ENCODE results near the gene C1RL.

C1RL gene

GRCh38 chr12:7152818-7153217 lies 43.8 kb upstream of the C1RL start:
- TF ChIP-seq, protein P1, sequence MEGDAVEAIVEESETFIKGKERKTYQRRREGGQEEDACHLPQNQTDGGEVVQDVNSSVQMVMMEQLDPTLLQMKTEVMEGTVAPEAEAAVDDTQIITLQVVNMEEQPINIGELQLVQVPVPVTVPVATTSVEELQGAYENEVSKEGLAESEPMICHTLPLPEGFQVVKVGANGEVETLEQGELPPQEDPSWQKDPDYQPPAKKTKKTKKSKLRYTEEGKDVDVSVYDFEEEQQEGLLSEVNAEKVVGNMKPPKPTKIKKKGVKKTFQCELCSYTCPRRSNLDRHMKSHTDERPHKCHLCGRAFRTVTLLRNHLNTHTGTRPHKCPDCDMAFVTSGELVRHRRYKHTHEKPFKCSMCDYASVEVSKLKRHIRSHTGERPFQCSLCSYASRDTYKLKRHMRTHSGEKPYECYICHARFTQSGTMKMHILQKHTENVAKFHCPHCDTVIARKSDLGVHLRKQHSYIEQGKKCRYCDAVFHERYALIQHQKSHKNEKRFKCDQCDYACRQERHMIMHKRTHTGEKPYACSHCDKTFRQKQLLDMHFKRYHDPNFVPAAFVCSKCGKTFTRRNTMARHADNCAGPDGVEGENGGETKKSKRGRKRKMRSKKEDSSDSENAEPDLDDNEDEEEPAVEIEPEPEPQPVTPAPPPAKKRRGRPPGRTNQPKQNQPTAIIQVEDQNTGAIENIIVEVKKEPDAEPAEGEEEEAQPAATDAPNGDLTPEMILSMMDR (IDR thresholded peaks at IDR 0.05; ENCODE audit: insufficient read depth, low read length): no peak
- TF ChIP-seq POLR2AphosphoS5 (IDR thresholded peaks at IDR 0.05; ENCODE audit: low read depth) (no peak), REST (IDR thresholded peaks at IDR 0.05; ENCODE audit: insufficient replicate concordance, low read depth) (no peak), SPI1 (IDR thresholded peaks at IDR 0.05; ENCODE audit: borderline replicate concordance, low read depth) (no peak), GABPA (IDR thresholded peaks at IDR 0.05; ENCODE audit: low read depth) (no peak)
- H3K27ac ChIP-seq (replicated peaks): no peak overlapping the region
- no peak for DNase-seq (ENCODE audit: low read depth in 1 of 2, low spot score in 1 of 2)
- H3K4me3 ChIP-seq (replicated peaks; ENCODE audit: insufficient read depth, low read length): no peak overlapping the region
- peaks cover 2% of the 10 kb centered on the region for H3K27me3 ChIP-seq (ENCODE audit: insufficient read depth, poor library complexity, severe bottlenecking)

DNA sequence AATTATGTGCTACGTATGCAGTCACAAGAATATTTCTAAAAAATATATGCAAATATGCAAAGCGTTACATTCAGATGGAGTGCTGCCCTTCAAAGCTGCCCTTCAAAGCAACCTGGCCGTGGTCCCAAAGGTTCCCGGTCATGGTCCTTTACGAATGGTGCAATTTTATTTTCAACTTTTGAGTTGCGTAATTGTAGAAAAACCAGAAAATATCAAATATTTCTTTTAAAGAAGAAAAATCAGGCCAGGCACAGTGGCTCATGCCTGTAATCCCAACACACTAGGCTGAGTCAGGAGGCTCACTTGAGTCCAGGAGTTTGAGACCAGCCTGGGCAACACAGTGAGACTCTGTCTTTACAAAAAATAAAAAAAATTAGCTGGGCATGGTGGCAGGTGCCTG lies 42.5 kb upstream of the C1RL start:
- Histone ChIP-seq H3K27me3 (ENCODE audit: insufficient read depth, poor library complexity, severe bottlenecking) (peaks cover 2% of the 10 kb centered on the region), H3K4me3 (replicated peaks; ENCODE audit: insufficient read depth, low read length) (no peak overlapping the region), H3K27ac (replicated peaks) (no peak overlapping the region)
- DNase-seq (ENCODE audit: low read depth in 1 of 2, low spot score in 1 of 2): no peak
- no peak for TF ChIP-seq POLR2AphosphoS5 (IDR thresholded peaks at IDR 0.05; ENCODE audit: low read depth)
- TF ChIP-seq REST (IDR thresholded peaks at IDR 0.05; ENCODE audit: insufficient replicate concordance, low read depth): no peak
- no peak for TF ChIP-seq GABPA (IDR thresholded peaks at IDR 0.05; ENCODE audit: low read depth)
- no peak for TF ChIP-seq SPI1 (IDR thresholded peaks at IDR 0.05; ENCODE audit: borderline replicate concordance, low read depth)
- TF ChIP-seq, protein P1 (IDR thresholded peaks at IDR 0.05; ENCODE audit: insufficient read depth, low read length): no peak

GRCh38 chr12:7150841-7151240 lies 41.8 kb upstream of the C1RL start:
- TF ChIP-seq, protein P1 (IDR thresholded peaks at IDR 0.05; ENCODE audit: insufficient read depth, low read length): no peak
- no peak for TF ChIP-seq SPI1 (IDR thresholded peaks at IDR 0.05; ENCODE audit: borderline replicate concordance, low read depth)
- DNase-seq (ENCODE audit: low read depth in 1 of 2, low spot score in 1 of 2): no peak

DNA sequence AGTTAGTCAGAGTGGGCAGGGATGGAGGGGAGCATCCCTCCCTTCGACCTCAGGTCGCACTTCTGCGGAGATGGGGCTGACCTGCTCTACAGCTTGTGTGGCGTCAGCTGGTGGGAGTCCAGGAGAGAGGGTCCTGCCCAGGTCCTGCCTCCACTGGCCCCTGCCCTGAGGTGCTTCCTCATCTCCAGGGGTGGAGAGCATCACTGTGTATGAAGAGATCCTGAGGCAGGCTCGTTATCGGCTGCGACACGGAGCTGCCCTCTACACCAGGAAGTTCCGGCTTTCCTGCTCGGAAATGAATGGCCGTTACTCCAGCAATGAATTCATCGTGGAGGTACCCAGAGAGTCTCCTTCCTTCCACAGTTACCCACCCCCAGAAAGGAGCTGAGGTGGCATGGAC lies 41.3 kb upstream of the C1RL start:
- no peak for TF ChIP-seq REST (IDR thresholded peaks at IDR 0.05; ENCODE audit: insufficient replicate concordance, low read depth)
- TF ChIP-seq, protein P1 (IDR thresholded peaks at IDR 0.05; ENCODE audit: insufficient read depth, low read length): no peak
- no peak for TF ChIP-seq GABPA (IDR thresholded peaks at IDR 0.05; ENCODE audit: low read depth)
- TF ChIP-seq SPI1 (IDR thresholded peaks at IDR 0.05; ENCODE audit: borderline replicate concordance, low read depth): no peak
- no peak for TF ChIP-seq POLR2AphosphoS5 (IDR thresholded peaks at IDR 0.05; ENCODE audit: low read depth)
- Histone ChIP-seq H3K27me3 (ENCODE audit: insufficient read depth, poor library complexity, severe bottlenecking) (peaks cover 2% of the 10 kb centered on the region), H3K27ac (replicated peaks) (no peak overlapping the region), H3K4me3 (replicated peaks; ENCODE audit: insufficient read depth, low read length) (no peak overlapping the region)
- DNase-seq (ENCODE audit: low read depth in 1 of 2, low spot score in 1 of 2): no peak

More at GRCh38 chr12:7150841-7151240, 41.8 kb upstream of the C1RL start:
- H3K27ac ChIP-seq (replicated peaks): no peak overlapping the region
- H3K4me3 ChIP-seq (replicated peaks; ENCODE audit: insufficient read depth, low read length): no peak overlapping the region
- peaks cover 2% of the 10 kb centered on the region for H3K27me3 ChIP-seq (ENCODE audit: insufficient read depth, poor library complexity, severe bottlenecking)

All from HL-60 (cell line).